HCT116 (cell line): ENCODE results near the gene HMX3.

Experiments used
- CTCF ChIP-seq, 3 experiments: fragments of 200-600 bp in 1 of 3; sonication (generic) in 1 of 3; IDR thresholded peaks in 2 of 3; conservative IDR thresholded peaks in 1 of 3; 2 replicates each; pipeline ENCODE4 v1.5.1; 2012 to 2017; ENCODE audit warnings: low read depth in 2 of 3, low read length in 2 of 3, antibody characterized with exemption in 1 of 3, borderline replicate concordance in 1 of 3, control low read depth in 1 of 3, mild to moderate bottlenecking in 1 of 3, mixed read lengths in 1 of 3, mixed run types in 1 of 3, moderate library complexity in 1 of 3; ENCODE audit not compliant: insufficient read depth in 1 of 3
- EZH2 ChIP-seq: fragments of 200-600 bp; sonication (generic); IDR thresholded peaks from 2 replicates; pipeline ENCODE4 v1.6.1; 2017; ENCODE audit warnings: antibody characterized with exemption, mixed run types
- FOSL1 ChIP-seq: IDR thresholded peaks from 2 replicates; pipeline ENCODE4 v1.6.1; 2012; ENCODE audit warnings: low read depth
- YY1 ChIP-seq: IDR thresholded peaks from 2 replicates; pipeline ENCODE4 v1.6.1; 2011; ENCODE audit warnings: low read length, low read depth, moderate library complexity, mild to moderate bottlenecking; ENCODE audit not compliant: insufficient replicate concordance; ENCODE audit errors: extremely low read depth

- TF ChIP-seq YY1: no peak
- no peak for TF ChIP-seq EZH2
- no peak for TF ChIP-seq FOSL1
- TF ChIP-seq CTCF (IDR thresholded peaks at IDR 0.05 in 2 of 3, conservative IDR thresholded peaks at IDR 0.05 in 1 of 3; ENCODE audit: borderline replicate concordance in 1 of 3, insufficient read depth in 1 of 3, low read depth in 2 of 3, low read length in 2 of 3): no peak
These were observed 35.6 kb upstream of the HMX3 start for GRCh38 chr10:123100030-123100762.
